GM12874 (cell line): ENCODE results near the gene EVX2.

Source experiments
- CTCF ChIP-seq: IDR thresholded peaks from 2 replicates; pipeline ENCODE4 v1.5.1; 2011; ENCODE audit warnings: low read depth, mild to moderate bottlenecking, control low read depth, low read length, moderate library complexity; ENCODE audit not compliant: insufficient read depth

EVX2 gene

GRCh38 chr2:176083796-176084261 is at the start of gene EVX2:
Gene EVX2 (minus strand): TSS chr2:176083962. CDS start chr2:176083776, 186 bp downstream.
- TF ChIP-seq CTCF, result no peak

- TF ChIP-seq CTCF, result no peak
Measured at GRCh38 chr2:176133389-176133788, 49.6 kb upstream of the EVX2 start.

- no peak for TF ChIP-seq CTCF
Measured at GRCh38 chr2:176132205-176133171, 48.7 kb upstream of the EVX2 start.

GRCh38 chr2:176131848-176132158 is 48.0 kb upstream of the EVX2 start:
- TF ChIP-seq CTCF, result no peak

- no peak for TF ChIP-seq CTCF
Measured at GRCh38 chr2:176130957-176131847, 47.4 kb upstream of the EVX2 start.

- TF ChIP-seq CTCF, result no peak
Measured at GRCh38 chr2:176130147-176130956, 46.6 kb upstream of the EVX2 start.
